GM12891 (cell line): ENCODE results near the gene SPATA24.

Source experiments
- PAX5 ChIP-seq: IDR thresholded peaks from 2 replicates; pipeline ENCODE4 v1.6.1; 2011; ENCODE audit warnings: low read length, moderate library complexity, mild to moderate bottlenecking; ENCODE audit not compliant: insufficient read depth, severe bottlenecking
- POLR2A ChIP-seq: IDR thresholded peaks from 2 replicates; pipeline ENCODE4 v1.6.1; 2011; ENCODE audit warnings: low read depth, low read length, control low read depth
- POLR2AphosphoS5 ChIP-seq: IDR thresholded peaks from 2 replicates; pipeline ENCODE4 v1.6.1; 2011; ENCODE audit warnings: low read depth, low read length, control low read depth
- SPI1 ChIP-seq: IDR thresholded peaks from 2 replicates; pipeline ENCODE4 v1.6.1; 2011; ENCODE audit warnings: low read depth, low read length, control low read depth
- TAF1 ChIP-seq: IDR thresholded peaks from 2 replicates; pipeline ENCODE4 v1.6.1; 2011; ENCODE audit warnings: low read depth, low read length, control low read depth

DNA sequence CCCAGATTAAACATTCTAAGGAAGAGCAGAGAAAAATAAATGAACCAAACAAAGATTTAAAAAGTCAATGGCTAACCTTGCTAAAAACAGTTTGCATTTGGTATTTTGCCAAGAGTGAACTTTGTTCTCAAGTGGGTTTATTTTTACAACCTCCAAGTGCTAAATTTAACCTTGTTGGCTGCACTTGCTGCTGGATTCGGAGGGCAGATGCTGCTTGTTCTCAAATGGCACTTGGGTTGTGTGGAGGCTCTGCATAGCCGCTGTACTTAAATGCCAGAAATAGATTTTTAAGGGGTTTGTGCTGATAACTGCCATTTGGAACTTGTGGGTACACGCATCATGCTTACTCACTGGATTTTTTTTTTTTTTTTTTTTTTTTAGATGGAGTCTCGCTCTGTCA lies 13.3 kb upstream of the SPATA24 start:
- TF ChIP-seq POLR2AphosphoS5 (no peak), POLR2A (no peak), TAF1 (no peak), PAX5 (no peak), SPI1 (no peak)
